ENCODE results near the gene ANGPTL8. TPM values are rescaled to one million over a fixed set of nuclear protein-coding genes. Genes with fewer than 3 reads are reported as not detected.

The ANGPTL8 gene
- total and polyA plus RNA-seq, 2 of the 13 experiments (the other 11 are each of a cell fraction or from before 2014, with no cell fraction given), result 27.3 to 243 TPM

DNA sequence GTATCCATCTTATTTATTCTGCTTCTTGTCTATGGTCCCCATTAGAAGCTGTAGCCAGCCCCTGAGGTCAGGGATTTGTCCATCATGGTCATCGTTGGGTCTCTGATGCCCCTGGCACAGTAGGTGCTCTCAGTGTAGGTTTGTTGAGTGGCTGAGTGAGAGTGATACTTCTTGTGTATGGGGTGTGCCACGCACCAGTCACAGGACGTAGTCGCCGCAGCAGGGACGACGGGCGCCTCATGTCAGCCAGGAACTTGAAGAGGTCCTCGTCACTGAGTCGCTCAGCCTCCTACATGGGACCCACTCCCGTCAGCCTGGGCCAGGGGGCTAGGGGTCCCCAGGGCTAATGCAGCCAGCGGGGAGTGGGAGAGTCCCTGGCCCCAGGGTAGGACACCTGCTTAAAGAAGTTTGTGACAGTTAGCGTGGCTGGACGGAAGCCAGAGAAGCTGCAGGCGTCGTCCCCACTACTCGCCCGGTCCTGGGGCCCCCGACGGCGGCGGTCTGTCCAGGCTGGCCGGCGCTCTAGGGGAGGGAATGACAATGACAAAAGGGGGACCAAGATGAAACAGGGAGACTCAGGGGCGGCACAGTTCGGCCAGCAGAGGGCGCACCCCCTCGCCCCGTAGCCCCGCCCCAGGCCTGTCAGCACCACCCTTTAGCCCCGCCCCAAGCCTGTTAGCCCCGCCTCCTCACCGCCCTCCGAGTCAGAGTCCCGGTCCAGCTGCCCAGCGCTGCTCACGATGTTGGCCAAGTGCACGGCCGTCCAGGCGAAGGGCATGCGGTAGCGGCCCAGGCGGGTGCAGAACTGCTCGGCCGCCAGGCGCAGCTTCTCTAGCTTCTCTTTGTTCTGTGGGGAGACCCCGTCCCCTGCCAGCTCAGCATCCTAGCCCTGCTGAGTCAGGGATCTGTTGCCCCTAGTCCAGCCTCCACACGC lies 3.7 kb downstream of the ANGPTL8 start (continued):
- TF ChIP-seq, protein P1, sequence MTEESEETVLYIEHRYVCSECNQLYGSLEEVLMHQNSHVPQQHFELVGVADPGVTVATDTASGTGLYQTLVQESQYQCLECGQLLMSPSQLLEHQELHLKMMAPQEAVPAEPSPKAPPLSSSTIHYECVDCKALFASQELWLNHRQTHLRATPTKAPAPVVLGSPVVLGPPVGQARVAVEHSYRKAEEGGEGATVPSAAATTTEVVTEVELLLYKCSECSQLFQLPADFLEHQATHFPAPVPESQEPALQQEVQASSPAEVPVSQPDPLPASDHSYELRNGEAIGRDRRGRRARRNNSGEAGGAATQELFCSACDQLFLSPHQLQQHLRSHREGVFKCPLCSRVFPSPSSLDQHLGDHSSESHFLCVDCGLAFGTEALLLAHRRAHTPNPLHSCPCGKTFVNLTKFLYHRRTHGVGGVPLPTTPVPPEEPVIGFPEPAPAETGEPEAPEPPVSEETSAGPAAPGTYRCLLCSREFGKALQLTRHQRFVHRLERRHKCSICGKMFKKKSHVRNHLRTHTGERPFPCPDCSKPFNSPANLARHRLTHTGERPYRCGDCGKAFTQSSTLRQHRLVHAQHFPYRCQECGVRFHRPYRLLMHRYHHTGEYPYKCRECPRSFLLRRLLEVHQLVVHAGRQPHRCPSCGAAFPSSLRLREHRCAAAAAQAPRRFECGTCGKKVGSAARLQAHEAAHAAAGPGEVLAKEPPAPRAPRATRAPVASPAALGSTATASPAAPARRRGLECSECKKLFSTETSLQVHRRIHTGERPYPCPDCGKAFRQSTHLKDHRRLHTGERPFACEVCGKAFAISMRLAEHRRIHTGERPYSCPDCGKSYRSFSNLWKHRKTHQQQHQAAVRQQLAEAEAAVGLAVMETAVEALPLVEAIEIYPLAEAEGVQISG (CRISPR knock-in tag; IDR thresholded peaks at IDR 0.05), result 0 out of 2 replicates have a peak, but pooled peaks have one; percentile 28

DNA sequence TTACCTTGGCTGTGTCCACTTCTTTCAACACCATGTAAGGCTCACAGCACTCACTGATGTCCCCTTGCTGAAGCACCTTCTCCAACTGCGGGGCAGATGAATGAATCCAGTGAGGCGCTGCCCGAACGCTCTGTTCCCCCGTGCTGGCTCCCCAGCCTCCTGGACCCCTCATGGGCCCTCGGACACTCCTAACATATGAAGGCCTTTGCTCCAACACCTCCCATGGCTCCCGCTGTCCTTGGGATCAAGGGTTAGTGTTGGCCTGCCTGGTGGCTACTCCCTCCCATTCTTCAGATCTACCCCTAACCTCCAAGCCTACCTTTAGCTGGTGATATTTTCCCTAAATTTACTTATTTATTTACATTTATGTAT lies 4.4 kb downstream of the ANGPTL8 start:
- H3K9me3 ChIP-seq (ENCODE audit: low read length), result no peaks in the 10 kb centered on the region
- BruUV-seq (replicated peaks), result no TSS peak
- H3K36me3 ChIP-seq (replicated peaks in 1 of 2; ENCODE audit: control insufficient read depth in 1 of 2, insufficient read depth in 2 of 2, low read length in 2 of 2), result peaks cover 3 to 14% of the 10 kb centered on the region in 2 experiments; a peak in 3 of 5 replicates
- WGBS (ENCODE audit: low lambda C conversion rate), result 94% methylated on average over 7 of the region's 7 CpGs
- H3K79me2 ChIP-seq (ENCODE audit: insufficient read depth, low read length), result peaks cover 10% of the 10 kb centered on the region
- ATAC-seq, result no peak
- no peak overlapping the region for H3K4me3 ChIP-seq (replicated peaks in 1 of 3; ENCODE audit: insufficient read depth in 1 of 3, low read depth in 2 of 3, low read length in 3 of 3)
- no peak for FAIRE-seq
- no peaks in the 10 kb centered on the region; the same call in 1 of the 2 replicates for H4K20me1 ChIP-seq (ENCODE audit: insufficient read depth, low read length)
- peak overlapping the region; percentile 43 for H3K4me2 ChIP-seq (ENCODE audit: low read depth, low read length)
- H3K27me3 ChIP-seq (ENCODE audit: control insufficient read depth in 1 of 2, insufficient read depth in 2 of 2, low read length in 2 of 2), result no peaks in the 10 kb centered on the region
- in situ Hi-C loops (cut with HindIII; ENCODE audit: extremely low pct_ligation_motif_present, low pct_unique_long_range_greater_than_20kb) (no loop called here), intact Hi-C loops (cut with micrococcal nuclease; ENCODE audit: unreplicated experiment) (loop anchor here (2.0 kb wide), 1 partner anchor 21 kb away; no protein-coding TSS in a partner anchor)
- POLR2A ChIA-PET, result no interaction called here
- no peak overlapping the region for H3K9ac ChIP-seq (ENCODE audit: insufficient read depth, low read depth, low read length)
- H2AFZ ChIP-seq (ENCODE audit: low read length), result no peak overlapping the region
- no peak for DNase-seq (ENCODE audit: low spot score)
- peak overlapping the region; percentile 23 for H3K27ac ChIP-seq (ENCODE audit: extremely low read length, insufficient read depth, low read length)
- CTCF ChIA-PET (ENCODE audit: low intra/inter-chr PET ratio, low total read pairs), result no interaction called here
- peaks cover 49% of the 10 kb centered on the region for H3K4me1 ChIP-seq (ENCODE audit: insufficient read depth, low read length)
- TF ChIP-seq ZMYM3 (CRISPR knock-in tag; IDR thresholded peaks at IDR 0.05) (peak; percentile 72), ZNF275 (CRISPR knock-in tag; IDR thresholded peaks at IDR 0.05; ENCODE audit: borderline replicate concordance) (no peak), ZNF850 (CRISPR knock-in tag; conservative IDR thresholded peaks at IDR 0.05) (no peak), AGO1 (IDR thresholded peaks at IDR 0.05; ENCODE audit: low read depth, low read length, poor library complexity, severe bottlenecking) (peak; percentile 17), SP140L (CRISPR knock-in tag; IDR thresholded peaks at IDR 0.05; ENCODE audit: borderline replicate concordance) (no peak), YEATS4 (CRISPR knock-in tag; IDR thresholded peaks at IDR 0.05; ENCODE audit: borderline replicate concordance) (no peak), NFE2 (CRISPR knock-in tag; IDR thresholded peaks at IDR 0.05) (no peak), SMAD1 (CRISPR knock-in tag; IDR thresholded peaks at IDR 0.05; ENCODE audit: borderline replicate concordance, low read depth) (0 out of 2 replicates have a peak, but pooled peaks have one; percentile 9), EHMT2 (IDR thresholded peaks at IDR 0.05; ENCODE audit: borderline replicate concordance, low read depth, low read length) (no peak), ZSCAN21 (CRISPR knock-in tag; IDR thresholded peaks at IDR 0.05; ENCODE audit: borderline replicate concordance) (0 out of 2 replicates have a peak, but pooled peaks have one; percentile 1), IRF2 (CRISPR knock-in tag; IDR thresholded peaks at IDR 0.05) (0 out of 2 replicates have a peak, but pooled peaks have one; percentile 3), ZNF441 (CRISPR knock-in tag; IDR thresholded peaks at IDR 0.05; ENCODE audit: borderline replicate concordance) (0 out of 2 replicates have a peak, but pooled peaks have one; percentile 1), GATAD1 (CRISPR knock-in tag; IDR thresholded peaks at IDR 0.05) (no peak), ZNF44 (CRISPR knock-in tag; IDR thresholded peaks at IDR 0.05) (0 out of 2 replicates have a peak, but pooled peaks have one; percentile 41)
- TF ChIP-seq, protein P2, sequence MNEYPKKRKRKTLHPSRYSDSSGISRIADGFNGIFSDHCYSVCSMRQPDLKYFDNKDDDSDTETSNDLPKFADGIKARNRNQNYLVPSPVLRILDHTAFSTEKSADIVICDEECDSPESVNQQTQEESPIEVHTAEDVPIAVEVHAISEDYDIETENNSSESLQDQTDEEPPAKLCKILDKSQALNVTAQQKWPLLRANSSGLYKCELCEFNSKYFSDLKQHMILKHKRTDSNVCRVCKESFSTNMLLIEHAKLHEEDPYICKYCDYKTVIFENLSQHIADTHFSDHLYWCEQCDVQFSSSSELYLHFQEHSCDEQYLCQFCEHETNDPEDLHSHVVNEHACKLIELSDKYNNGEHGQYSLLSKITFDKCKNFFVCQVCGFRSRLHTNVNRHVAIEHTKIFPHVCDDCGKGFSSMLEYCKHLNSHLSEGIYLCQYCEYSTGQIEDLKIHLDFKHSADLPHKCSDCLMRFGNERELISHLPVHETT (CRISPR knock-in tag; conservative IDR thresholded peaks at IDR 0.05), result no peak

Data from HepG2 (cell line).